Measurements from ENCODE around the gene SCN3B.
A peak's percentile ranks its signal among the peaks of the same experiment; 100 is the strongest.

SCN3B gene

DNA sequence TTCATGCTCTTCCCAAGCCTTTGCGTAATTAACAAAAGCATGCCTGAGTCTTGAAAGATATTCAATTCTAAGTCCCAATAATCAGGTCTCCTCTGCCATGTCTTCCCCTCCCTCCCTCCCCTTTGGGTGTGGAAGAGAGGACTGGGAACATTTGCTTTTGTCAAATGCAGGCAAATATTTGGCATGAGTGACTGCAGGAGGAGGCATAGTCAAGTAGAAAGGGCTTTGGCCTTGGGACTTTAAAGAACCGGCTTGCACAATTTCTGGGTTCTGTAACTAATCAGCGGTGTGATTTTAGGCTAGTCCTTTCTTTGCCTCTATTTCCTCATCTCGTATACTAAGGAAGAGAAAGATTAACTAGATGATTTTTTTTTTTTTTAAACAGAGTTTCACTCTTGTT, 59.5 kb downstream of the SCN3B start:
- DNase-seq (ENCODE audit: low spot score) = no peak

DNA sequence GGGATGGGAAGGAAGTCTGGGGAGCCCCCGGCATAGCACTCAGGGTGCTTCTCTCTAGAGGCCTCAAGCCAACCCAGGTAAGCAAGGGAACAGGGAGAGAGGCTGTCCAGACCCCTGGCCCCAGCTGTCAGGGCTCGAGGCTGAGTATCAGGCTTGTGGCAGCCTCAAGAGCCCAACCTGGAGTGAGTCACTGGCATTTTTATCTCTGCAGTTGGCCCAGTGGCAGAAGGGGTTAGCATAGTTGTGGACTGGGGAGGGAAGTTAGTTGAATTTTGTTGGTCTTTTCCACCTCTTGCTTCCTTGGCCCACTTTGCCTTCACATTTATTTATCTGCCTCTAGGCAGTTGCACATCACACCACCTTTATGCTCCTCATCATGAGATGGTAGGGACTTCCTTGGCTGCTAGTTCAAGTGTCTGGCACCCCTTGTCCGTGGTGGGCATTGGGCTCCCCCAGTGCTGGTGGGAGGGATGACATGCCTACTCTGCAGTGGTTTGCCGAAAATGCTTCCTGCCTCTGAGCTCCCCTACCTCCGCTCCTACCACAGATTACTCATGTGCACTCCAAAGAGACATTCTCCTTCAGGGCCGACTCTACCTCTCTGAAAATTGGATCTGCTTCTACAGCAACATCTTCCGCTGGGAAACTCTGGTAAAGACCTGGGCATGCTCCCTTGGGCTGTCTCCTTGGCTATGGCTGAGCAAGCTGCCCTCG, 60.1 kb downstream of the SCN3B start:
- no peak for DNase-seq (ENCODE audit: low spot score)

DNA sequence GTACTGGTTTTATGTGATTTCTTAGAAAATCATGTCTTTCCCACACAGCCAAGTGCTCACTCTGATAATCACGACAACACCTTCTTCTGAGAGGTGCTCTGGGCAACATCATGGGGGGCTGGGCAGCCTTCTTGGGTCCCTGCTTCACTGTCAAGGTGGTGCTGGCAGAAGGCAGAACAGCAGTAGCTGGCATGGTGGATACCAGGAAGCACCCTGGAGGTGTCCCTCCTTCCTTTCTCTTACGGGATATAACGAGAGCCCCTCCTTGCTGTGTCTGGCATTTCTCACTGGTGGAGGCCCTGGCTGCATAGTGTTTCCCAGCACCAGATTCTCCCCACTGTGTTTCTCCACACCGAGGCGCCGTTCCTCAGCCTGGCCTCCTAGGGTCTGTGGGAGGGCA, 60.9 kb downstream of the SCN3B start:
- DNase-seq (ENCODE audit: low spot score) = no peak

DNA sequence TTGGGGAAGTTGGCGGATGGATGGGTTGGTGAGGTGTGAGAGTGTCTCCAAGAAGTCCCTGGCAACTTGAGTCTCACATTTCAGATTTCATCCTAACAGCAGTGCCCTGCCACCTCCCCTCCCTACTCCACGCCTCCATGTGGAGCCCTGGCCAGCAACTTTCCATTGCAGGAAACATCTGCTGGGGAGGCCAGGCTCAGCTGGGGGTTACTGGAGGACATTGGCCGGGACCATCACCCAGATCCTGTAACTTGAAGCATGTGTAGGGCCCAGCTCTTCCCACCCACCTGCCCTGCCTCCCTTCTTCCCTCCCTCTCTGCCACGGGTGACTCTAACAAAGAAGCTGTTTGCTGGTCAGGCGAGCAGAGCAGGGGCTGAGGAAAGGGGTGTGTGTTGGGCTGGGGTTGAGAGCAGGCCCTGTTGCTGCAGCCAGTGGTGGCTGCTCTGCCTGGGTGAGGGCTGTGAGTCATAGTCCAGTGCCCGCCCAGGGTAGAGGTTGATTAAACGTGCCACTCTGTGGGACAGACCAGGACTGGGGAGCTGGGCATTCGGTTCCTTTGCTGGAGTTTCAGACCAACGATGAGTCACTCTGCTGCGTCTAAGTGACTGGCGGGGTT, 64.0 kb downstream of the SCN3B start:
- no peak for DNase-seq (ENCODE audit: low spot score)

DNA sequence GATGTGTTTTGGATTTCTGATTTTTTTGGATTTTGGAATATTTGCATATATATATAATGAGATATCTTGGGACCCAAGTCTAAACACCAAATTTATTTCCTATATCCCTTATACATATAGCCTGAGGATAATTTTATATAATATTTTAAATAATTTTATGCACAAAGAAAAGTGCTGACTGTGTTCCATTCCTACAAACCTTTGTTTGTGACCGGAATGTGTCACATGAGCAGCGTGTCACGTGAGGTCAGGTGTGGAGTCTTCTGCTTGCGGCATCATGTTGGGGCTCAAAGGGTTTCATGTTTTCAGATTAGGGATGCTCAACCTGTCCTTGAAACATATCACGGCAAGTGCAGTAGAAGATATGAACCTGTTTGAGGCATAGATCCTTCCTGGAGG, 65.6 kb downstream of the SCN3B start:
- no peak for DNase-seq (ENCODE audit: low spot score)

DNA sequence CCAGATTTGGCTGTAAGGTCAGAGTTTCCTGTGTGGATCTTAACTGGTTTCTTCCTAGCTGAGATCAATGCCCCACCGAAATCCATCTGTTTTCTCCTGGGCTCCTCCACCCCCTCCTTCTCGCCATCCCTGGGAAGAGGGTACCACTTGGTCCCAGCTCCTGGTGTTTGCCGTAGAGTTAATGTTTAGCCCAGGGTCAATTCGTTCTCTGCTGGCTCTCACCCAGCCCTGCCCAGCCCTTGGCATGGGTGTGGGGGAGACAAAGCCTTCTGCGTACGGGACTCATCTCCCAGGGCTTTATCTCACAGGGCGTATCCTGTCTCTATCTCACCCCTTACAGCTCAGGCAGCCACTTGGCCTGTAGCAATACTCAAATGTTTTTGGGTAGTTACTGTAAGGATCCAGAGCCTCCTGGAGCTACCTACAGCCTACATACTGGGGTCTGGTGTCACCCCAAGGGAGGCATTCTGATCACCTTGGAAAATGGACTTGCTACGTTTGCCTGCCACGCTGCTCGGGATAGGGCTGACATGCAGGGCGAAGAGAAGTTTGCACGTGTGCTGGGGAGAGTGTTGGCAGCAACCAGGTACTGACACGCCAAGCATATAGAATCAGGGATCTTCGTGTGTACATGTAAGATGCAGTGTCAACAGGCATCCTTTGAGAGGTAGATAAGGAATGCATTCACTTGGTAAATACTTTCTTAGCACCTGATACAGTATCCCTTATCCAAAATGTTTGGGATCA, 66.1 kb downstream of the SCN3B start:
- DNase-seq (ENCODE audit: low spot score) = no peak

DNA sequence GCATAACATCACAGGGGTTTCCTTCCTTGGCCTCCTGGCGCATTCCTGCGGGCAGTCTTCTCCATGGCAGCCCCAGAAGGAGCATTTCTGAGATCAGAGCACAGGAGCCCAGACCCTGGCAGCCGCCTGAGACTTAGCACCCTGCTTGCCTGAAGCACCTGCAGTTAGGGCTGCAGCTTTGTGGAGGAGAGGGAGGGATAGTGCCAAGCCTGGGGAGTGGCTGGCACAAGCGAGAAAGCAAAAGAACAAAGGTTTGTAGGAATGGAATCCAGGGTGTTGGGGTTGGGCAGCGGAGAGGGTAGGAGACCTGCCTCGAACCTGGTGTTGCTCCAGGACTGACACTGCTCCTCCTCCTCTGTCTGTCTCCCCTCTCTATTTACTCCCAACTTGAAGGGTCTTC, 66.9 kb downstream of the SCN3B start:
- no peak for DNase-seq (ENCODE audit: low spot score)

DNA sequence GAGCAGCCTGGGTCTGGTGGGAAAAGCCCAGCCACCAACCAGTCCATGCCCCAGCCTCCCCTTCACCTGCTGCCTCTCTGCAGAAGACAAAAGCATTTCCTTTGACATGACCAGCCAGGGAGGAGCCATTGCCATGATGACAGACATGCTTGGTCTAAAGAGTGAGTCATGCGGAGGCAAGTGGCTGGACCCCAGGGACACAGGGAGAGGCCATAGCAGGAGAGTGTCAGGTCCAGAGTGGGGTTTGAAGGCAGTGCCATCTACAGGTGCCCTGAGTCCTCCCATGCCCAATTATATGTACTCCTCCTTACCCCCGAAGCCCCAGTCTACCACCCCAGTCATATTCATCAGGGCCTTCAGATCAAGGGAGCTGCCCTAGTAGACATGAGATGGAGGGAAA, 67.4 kb downstream of the SCN3B start:
- DNase-seq (ENCODE audit: low spot score) = no peak

DNA sequence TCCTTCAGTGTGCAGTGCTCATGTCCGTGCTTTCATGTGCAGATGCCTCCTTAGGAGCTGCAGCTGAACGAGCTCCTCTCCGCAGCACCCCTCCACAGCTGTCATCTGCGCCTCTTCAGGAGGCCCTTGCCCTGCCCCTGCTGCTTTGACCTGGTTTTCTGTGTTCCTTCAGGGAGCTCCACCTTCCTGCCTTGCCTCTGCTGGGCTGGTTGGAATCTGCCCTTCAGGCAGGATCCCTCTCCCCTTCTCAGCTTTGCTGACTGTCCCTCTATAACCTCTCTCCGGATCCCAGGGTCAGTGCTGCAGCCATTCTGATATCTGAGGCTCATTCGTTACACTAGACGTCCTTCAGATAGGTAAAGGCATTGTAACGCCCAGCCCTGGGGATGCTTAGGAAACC, 67.9 kb downstream of the SCN3B start:
- no peak for DNase-seq (ENCODE audit: low spot score)

DNA sequence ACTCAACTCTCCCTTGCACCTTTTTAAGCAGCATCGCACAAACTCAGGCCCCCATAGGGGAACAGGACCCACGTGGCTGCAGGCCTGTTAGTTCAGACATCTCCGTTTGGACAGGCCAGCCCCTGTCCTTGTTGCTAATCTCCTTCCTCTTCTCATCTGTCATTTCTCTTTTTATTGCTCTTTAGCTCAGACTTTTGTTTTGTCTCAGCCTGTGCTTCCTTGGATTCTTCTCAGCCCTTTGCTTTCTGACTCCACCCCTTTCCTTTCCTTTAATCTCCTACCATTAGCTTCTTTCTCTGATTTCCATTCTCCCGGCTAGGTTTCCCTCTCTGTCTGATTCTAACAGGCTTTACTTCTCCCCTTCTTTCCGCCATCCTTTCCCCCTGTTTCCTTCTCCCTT, 68.7 kb downstream of the SCN3B start:
- DNase-seq (ENCODE audit: low spot score) = no peak

DNA sequence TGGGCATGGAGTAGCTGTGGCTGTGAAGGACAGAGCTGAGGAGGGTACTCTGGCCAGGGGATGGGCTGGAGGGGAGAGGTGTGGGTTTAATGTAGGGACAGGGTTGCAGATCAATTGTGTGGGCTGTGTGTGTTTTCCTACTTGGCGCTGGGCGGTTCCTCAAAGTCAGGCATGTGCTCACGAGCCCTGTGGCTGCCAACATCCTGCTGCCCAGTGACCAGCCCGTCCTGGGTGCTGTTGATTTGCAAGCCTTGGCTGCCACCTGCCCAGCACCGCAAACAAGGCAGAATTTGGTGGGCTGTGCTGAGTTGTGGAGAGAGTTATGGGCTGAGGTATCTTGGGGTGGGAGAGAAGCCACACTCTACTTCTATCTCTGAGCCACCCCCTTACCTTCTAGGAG, 69.2 kb downstream of the SCN3B start:
- DNase-seq (ENCODE audit: low spot score) = no peak

DNA sequence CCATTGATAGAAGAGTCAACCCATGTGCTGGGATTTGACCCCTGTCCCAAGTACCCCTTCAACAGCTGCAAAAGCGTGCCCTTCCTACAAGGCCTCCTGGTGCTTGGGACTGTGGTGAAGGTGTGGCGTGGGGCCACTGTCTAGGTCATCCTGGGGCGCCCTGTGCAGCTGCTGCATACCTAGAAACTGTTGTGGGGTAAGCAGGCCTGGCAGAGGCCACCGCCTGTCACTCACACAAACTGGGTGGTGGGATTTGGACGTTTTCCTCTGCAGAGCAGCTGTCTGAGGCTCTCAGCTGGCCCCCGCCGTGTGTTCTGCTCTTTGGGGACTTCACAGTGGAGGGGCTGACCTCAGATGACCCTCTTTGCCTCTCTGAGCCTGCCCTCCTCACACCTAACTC, 69.7 kb downstream of the SCN3B start:
- DNase-seq (ENCODE audit: low spot score) = no peak

DNA sequence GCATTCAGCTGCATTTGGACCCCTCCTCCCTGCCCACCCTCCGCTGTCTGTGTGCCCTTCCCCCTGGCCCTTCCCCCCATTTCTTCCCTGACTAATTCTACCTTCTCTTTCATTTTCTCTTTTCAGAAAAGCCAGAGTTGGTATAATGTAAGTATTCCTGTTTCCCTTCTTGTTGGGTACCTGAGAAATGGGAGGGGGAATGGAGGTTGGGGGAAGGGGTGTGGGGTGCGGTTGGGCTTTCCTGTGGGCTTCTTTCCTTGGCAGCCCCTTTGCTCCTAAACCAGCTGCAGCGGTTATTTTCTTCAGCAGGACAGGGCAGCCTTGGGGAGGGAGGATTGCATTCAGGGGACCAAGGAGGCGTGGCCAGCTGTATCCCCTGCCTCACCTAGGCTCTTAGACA, 70.2 kb downstream of the SCN3B start:
- DNase-seq (ENCODE audit: low spot score) = no peak

DNA sequence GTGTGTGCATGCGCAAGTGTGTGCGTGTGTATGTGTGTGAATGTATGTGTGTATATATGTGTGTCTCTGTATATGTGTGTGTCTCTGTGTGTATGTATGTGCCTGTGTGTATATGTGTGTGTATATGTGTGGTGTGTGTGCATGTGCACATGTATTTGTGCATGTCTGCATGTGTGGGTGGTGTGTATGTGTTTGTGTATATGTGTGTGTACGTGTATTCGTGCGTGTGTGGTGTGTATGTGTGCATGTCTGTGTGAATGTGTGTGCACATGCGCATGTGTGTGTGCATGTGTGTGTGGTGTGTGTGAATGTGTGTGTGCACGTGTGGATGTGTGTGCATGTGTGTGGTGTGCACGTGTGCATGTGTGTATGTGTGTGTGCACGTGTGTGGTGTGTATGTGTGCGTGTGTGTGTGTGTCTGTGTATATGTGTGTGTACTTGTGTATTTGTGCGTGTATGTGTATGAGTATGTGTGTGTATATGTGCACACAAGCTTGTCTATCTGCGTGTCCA, 71.4 kb downstream of the SCN3B start:
- no peak for DNase-seq (ENCODE audit: low spot score)

DNA sequence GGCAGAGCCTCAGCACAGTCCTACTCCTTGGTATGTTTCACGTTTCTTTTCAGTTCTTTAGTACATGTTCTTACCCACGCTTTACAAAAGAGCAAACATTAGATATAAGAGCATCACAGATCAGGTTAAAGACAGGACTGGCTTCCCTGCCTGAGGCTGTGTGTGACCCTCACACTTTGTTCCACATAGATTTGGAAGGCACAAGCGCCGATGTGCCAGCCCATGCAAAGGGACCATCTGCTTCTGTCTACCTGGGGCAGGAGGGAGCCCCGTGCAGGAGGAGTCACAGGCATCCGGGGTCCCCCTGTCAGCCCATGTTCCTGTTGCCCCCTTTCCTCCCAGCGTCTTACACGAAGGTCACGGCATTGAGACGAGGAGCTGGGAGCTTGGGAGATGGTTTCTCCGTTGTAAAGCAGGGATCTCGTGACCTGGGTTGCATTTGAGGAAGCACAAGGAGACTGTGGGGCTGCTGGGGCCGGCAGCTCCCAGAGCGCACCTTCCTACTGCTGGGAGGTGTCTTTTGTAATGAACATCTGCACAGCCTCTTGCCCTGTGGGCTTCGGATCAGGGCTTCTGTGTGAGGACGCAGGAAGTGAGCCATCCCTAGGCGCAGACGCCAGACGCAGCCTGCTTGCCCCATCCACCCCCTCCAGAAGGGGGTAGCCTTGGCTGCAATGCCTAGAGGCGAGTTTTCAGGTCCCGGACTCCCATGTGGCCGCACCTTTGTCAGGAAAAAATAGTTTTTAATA, 72.6 kb downstream of the SCN3B start:
- DNase-seq (ENCODE audit: low spot score) = no peak

DNA sequence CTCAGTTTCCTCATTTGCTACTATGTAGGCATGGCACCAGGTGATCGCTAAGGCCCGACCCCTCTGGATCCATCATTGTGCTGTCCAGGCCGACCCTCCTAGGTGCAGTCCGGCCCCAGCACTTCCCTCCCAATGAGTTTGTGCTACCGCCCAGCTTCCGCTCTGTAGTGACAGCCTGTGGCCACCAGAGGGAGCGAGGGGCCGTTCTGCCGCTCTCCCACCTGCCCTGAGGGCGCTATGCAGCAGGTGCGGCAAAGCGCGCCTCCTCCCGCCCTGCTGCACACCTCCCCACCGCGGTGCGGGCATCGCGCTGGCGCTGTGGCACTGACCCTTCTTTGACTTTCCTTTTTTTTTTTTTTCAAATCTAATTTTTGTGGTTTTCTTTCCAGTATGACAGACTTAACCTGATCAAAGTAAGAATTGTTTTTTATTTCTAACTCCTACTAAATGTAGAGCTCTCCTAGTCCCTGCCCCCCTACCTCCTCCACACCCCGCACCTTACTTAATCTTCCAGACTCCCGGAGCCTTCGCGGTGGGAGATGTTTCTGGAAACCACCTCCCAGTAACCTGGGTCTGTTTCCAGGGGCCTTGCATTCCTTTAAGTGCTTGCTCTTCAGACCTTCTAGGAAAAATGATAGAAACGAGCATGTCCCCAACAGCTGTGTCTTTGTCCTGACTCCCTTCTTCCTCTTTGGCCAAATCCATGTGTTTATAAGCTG, 73.7 kb downstream of the SCN3B start:
- DNase-seq (ENCODE audit: low spot score) = peak; percentile 67

DNA sequence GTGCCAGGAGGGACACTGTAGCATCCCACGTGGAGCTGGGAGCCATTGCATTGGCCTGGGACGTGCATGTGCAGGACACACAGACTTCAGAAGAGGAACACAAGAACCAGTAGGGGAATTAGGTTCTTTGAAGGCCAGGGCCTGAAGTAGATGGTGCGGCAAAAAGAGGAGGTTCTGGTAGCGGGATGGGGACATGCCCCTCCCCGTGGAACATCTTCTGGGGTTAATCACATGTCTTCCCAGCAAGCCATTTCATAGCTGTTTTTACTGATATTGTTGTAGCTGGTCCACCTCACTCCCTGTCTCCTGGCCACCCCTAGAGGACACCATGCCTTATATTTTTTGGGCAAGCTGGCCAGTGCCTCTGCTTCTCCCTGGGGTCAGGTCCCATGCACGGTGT, 74.3 kb downstream of the SCN3B start:
- DNase-seq (ENCODE audit: low spot score) = no peak

DNA sequence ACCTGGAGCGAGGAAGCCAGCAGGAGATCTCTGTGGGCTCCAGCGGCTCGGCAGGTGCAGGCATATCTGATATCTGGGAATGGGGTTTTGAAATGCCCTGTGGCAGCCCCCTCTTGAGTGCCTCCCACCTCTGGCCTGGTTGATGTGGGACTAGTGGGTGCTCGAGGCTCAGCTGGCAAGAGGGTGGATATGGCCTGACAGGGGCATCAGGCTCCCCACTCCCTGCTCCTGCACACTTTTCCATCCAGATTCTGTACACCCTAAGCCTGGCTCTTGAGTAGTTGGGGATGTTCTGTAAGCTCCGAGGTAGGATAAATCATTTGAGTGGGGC, 75.0 kb downstream of the SCN3B start:
- DNase-seq (ENCODE audit: low spot score) = no peak
